ENCODE data around the gene CAVIN1. TPM values are rescaled to one million over a fixed set of nuclear protein-coding genes. Genes with fewer than 3 reads are reported as not detected.
"Not testable (repeated sequence)": the region's sequence is repeated elsewhere in the genome, so short reads cannot be mapped to it uniquely, and the experiment has no call there.

The CAVIN1 gene
- total RNA-seq, 1 donor from 2014 or later, result 1.1 TPM

- Mint-ChIP-seq H3K4me3 (ENCODE audit: low read depth) (no peak overlapping the region), H3K27me3 (peaks cover 6% of the 10 kb centered on the region), H3K27ac (no peak overlapping the region)
Measured at GRCh38 chr17:42453439-42453838, 30.4 kb upstream of the CAVIN1 start.

GRCh38 chr17:42451270-42451669 is 28.2 kb upstream of the CAVIN1 start:
- DNase-seq (ENCODE audit: low spot score, unreplicated experiment); H3K27me3 Mint-ChIP-seq; H3K4me3 Mint-ChIP-seq (ENCODE audit: low read depth); H3K36me3 Mint-ChIP-seq (ENCODE audit: insufficient read depth); H3K27ac Mint-ChIP-seq; H3K9me3 Mint-ChIP-seq (ENCODE audit: low read depth); H3K4me1 Mint-ChIP-seq (ENCODE audit: low read depth): not testable (repeated sequence)

More at GRCh38 chr17:42453439-42453838, 30.4 kb upstream of the CAVIN1 start:
- no peak for TF ChIP-seq CTCF (IDR thresholded peaks at IDR 0.05; ENCODE audit: unreplicated experiment)
- Mint-ChIP-seq H3K9me3 (ENCODE audit: low read depth) (peaks cover 3% of the 10 kb centered on the region), H3K4me1 (ENCODE audit: low read depth) (peaks cover 16% of the 10 kb centered on the region), H3K36me3 (ENCODE audit: insufficient read depth) (peaks cover 2% of the 10 kb centered on the region)
- no peak for DNase-seq (ENCODE audit: low spot score, unreplicated experiment)

GRCh38 chr17:42449838-42450237 is 26.8 kb upstream of the CAVIN1 start:
- not testable (repeated sequence) for DNase-seq (ENCODE audit: low spot score, unreplicated experiment); H3K36me3 Mint-ChIP-seq (ENCODE audit: insufficient read depth); H3K27ac Mint-ChIP-seq; H3K9me3 Mint-ChIP-seq (ENCODE audit: low read depth); H3K27me3 Mint-ChIP-seq; H3K4me3 Mint-ChIP-seq (ENCODE audit: low read depth); H3K4me1 Mint-ChIP-seq (ENCODE audit: low read depth)

- H3K27ac Mint-ChIP-seq, result not testable (repeated sequence)
Measured at GRCh38 chr17:42449176-42449575, 26.1 kb upstream of the CAVIN1 start.

GRCh38 chr17:42442196-42442565 is 19.1 kb upstream of the CAVIN1 start:
- no peak for TF ChIP-seq CTCF (IDR thresholded peaks at IDR 0.05; ENCODE audit: unreplicated experiment)
- Mint-ChIP-seq H3K9me3 (ENCODE audit: low read depth) (no peaks in the 10 kb centered on the region), H3K27ac (no peak overlapping the region), H3K36me3 (ENCODE audit: insufficient read depth) (no peaks in the 10 kb centered on the region), H3K4me1 (ENCODE audit: low read depth) (no peaks in the 10 kb centered on the region), H3K4me3 (ENCODE audit: low read depth) (no peak overlapping the region), H3K27me3 (no peaks in the 10 kb centered on the region)
- DNase-seq (ENCODE audit: low spot score, unreplicated experiment), result no peak

More at GRCh38 chr17:42449176-42449575, 26.1 kb upstream of the CAVIN1 start:
- H3K4me3 Mint-ChIP-seq (ENCODE audit: low read depth); H3K9me3 Mint-ChIP-seq (ENCODE audit: low read depth); H3K36me3 Mint-ChIP-seq (ENCODE audit: insufficient read depth); DNase-seq (ENCODE audit: low spot score, unreplicated experiment); H3K27me3 Mint-ChIP-seq; H3K4me1 Mint-ChIP-seq (ENCODE audit: low read depth): not testable (repeated sequence)

- H3K4me3 Mint-ChIP-seq (ENCODE audit: low read depth), result no peak overlapping the region
- no peaks in the 10 kb centered on the region for H3K27me3 Mint-ChIP-seq
- no peak overlapping the region for H3K27ac Mint-ChIP-seq
- H3K36me3 Mint-ChIP-seq (ENCODE audit: insufficient read depth), result no peaks in the 10 kb centered on the region
- H3K4me1 Mint-ChIP-seq (ENCODE audit: low read depth), result no peaks in the 10 kb centered on the region
- H3K9me3 Mint-ChIP-seq (ENCODE audit: low read depth), result no peaks in the 10 kb centered on the region
- no peak for DNase-seq (ENCODE audit: low spot score, unreplicated experiment)
- no peak for TF ChIP-seq CTCF (IDR thresholded peaks at IDR 0.05; ENCODE audit: unreplicated experiment)
Measured at GRCh38 chr17:42441371-42442195, 18.5 kb upstream of the CAVIN1 start.

Measured in progenitor cell of endocrine pancreas (in vitro differentiated cells).